Mesendoderm (in vitro differentiated cells): Measurements from ENCODE around the gene THADA.

Experiments
- DNase-seq: peaks from one replicate; pipeline ENCODE4 v3.0.0; 2013
- H2AK5ac ChIP-seq: 2 replicates; pipeline ENCODE4 v1.6.1; 2013; ENCODE audit warnings: low read length, inconsistent platforms
- H2BK120ac ChIP-seq: 2 replicates; pipeline ENCODE4 v1.6.1; 2013; ENCODE audit warnings: low read depth, mild to moderate bottlenecking, low read length, moderate library complexity, mixed read lengths
- H2BK15ac ChIP-seq: replicated peaks from 2 replicates; pipeline ENCODE4 v1.6.1; 2013; ENCODE audit warnings: low read depth, mild to moderate bottlenecking, moderate library complexity
- H2BK5ac ChIP-seq: 2 replicates; pipeline ENCODE4 v1.6.1; 2013; ENCODE audit warnings: low read length, inconsistent platforms
- H3K18ac ChIP-seq: 2 replicates; pipeline ENCODE4 v1.6.1; 2013; ENCODE audit warnings: mild to moderate bottlenecking, low read length, mixed read lengths
- H3K23ac ChIP-seq: one replicate; pipeline ENCODE4 v1.6.1; 2013; ENCODE audit warnings: low read length
- H3K27ac ChIP-seq: 2 replicates; pipeline ENCODE4 v1.5.1; 2013; ENCODE audit warnings: low read depth, mild to moderate bottlenecking, inconsistent platforms, low read length, moderate library complexity
- H3K27me3 ChIP-seq: 2 replicates; pipeline ENCODE4 v1.6.1; 2013; ENCODE audit warnings: low read length, control low read depth, mild to moderate bottlenecking, inconsistent platforms; ENCODE audit not compliant: insufficient read depth, poor library complexity
- H3K36me3 ChIP-seq: 2 replicates; pipeline ENCODE4 v1.6.1; 2013; ENCODE audit warnings: low read length, inconsistent platforms; ENCODE audit not compliant: control insufficient read depth, insufficient read depth
- H3K4ac ChIP-seq: one replicate; pipeline ENCODE4 v1.6.1; 2013; ENCODE audit warnings: low read depth, mild to moderate bottlenecking, low read length, moderate library complexity
- H3K4me1 ChIP-seq: 2 replicates; pipeline ENCODE4 v1.6.1; 2013; ENCODE audit warnings: low read depth, low read length, inconsistent platforms; ENCODE audit not compliant: control insufficient read depth
- H3K4me2 ChIP-seq: 2 replicates; pipeline ENCODE4 v1.6.1; 2013; ENCODE audit warnings: low read length
- H3K4me3 ChIP-seq: 2 replicates; pipeline ENCODE4 v1.5.1; 2013; ENCODE audit warnings: mild to moderate bottlenecking, low read length
- H3K56ac ChIP-seq: one replicate; pipeline ENCODE4 v1.6.1; 2013; ENCODE audit warnings: low read length
- H3K79me1 ChIP-seq: 2 replicates; pipeline ENCODE4 v1.6.1; 2013; ENCODE audit warnings: low read length, inconsistent platforms
- H3K79me2 ChIP-seq: 2 replicates; pipeline ENCODE4 v1.6.1; 2013; ENCODE audit warnings: mild to moderate bottlenecking, low read length; ENCODE audit not compliant: control insufficient read depth, insufficient read depth
- H3K9ac ChIP-seq: 2 replicates; pipeline ENCODE4 v1.6.1; 2013; ENCODE audit warnings: low read length, inconsistent platforms
- H4K5ac ChIP-seq: one replicate; pipeline ENCODE4 v1.6.1; 2013; ENCODE audit warnings: low read length
- H4K8ac ChIP-seq: one replicate; pipeline ENCODE4 v1.6.1; 2013; ENCODE audit warnings: low read depth, mild to moderate bottlenecking, control low read depth, low read length, moderate library complexity
- WGBS: extraction: QIAGEN DNeasy Blood & Tissue Kit; methylation state at CpG from one replicate; pipeline ENCODE4 v1.1.7; 2013; ENCODE audit warnings: low lambda C conversion rate, missing lambda C conversion rate; ENCODE audit not compliant: insufficient coverage; ENCODE audit errors: extremely low coverage; 5-methylcytosine and 5-hydroxymethylcytosine counted together

THADA gene

GRCh38 chr2:43559391-43560230 is 36.2 kb downstream of the THADA start:
- H3K4me2 ChIP-seq = no peak overlapping the region
- H2AK5ac ChIP-seq = no peak overlapping the region
- no peak overlapping the region for H3K9ac ChIP-seq
- H3K18ac ChIP-seq = no peak overlapping the region
- H3K4me3 ChIP-seq = no peak overlapping the region
- H3K4me1 ChIP-seq = no peaks in the 10 kb centered on the region
- H2BK5ac ChIP-seq = no peak overlapping the region
- no peak overlapping the region for H2BK120ac ChIP-seq
- H3K56ac ChIP-seq = no peak overlapping the region
- no peaks in the 10 kb centered on the region for H3K79me1 ChIP-seq
- DNase-seq = no peak
- H3K23ac ChIP-seq = no peak overlapping the region
- no peaks in the 10 kb centered on the region for H3K27me3 ChIP-seq
- H3K27ac ChIP-seq = no peak overlapping the region
- no peak overlapping the region for H4K5ac ChIP-seq
- H3K36me3 ChIP-seq = peaks cover 2% of the 10 kb centered on the region
- no peak overlapping the region for H3K4ac ChIP-seq
- WGBS = no CpG with 5 or more reads among the region's 4 CpGs
- H3K79me2 ChIP-seq = no peaks in the 10 kb centered on the region
- H2BK15ac ChIP-seq = no peak overlapping the region
- no peak overlapping the region for H4K8ac ChIP-seq

- no peak overlapping the region for H3K23ac ChIP-seq
- no peak overlapping the region for H3K9ac ChIP-seq
- H2BK15ac ChIP-seq = no peak overlapping the region
- no peaks in the 10 kb centered on the region for H3K4me1 ChIP-seq
- no peak overlapping the region for H4K5ac ChIP-seq
- H2BK120ac ChIP-seq = no peak overlapping the region
- H3K18ac ChIP-seq = no peak overlapping the region
- H4K8ac ChIP-seq = no peak overlapping the region
- H3K79me2 ChIP-seq = no peaks in the 10 kb centered on the region
- no peak overlapping the region for H3K4me2 ChIP-seq
- no peak overlapping the region for H3K4ac ChIP-seq
- H2BK5ac ChIP-seq = no peak overlapping the region
- peaks cover 2% of the 10 kb centered on the region for H3K36me3 ChIP-seq
- no CpG with 5 or more reads among the region's 1 CpG for WGBS
- no peak overlapping the region for H3K4me3 ChIP-seq
- DNase-seq = no peak
- H3K27ac ChIP-seq = no peak overlapping the region
- no peaks in the 10 kb centered on the region for H3K27me3 ChIP-seq
- no peaks in the 10 kb centered on the region for H3K79me1 ChIP-seq
- no peak overlapping the region for H2AK5ac ChIP-seq
- H3K56ac ChIP-seq = no peak overlapping the region
These were observed 38.6 kb downstream of the THADA start for GRCh38 chr2:43557196-43557595.

GRCh38 chr2:43556256-43556655 is 39.6 kb downstream of the THADA start:
- WGBS = no CpG with 5 or more reads among the region's 5 CpGs
- peaks cover 2% of the 10 kb centered on the region for H3K36me3 ChIP-seq

GRCh38 chr2:43553341-43553855 is 42.4 kb downstream of the THADA start:
- Histone ChIP-seq H3K23ac (no peak overlapping the region), H3K9ac (no peak overlapping the region), H3K4ac (no peak overlapping the region), H3K79me1 (no peaks in the 10 kb centered on the region), H2AK5ac (no peak overlapping the region), H3K27ac (no peak overlapping the region), H4K5ac (no peak overlapping the region), H2BK120ac (no peak overlapping the region), H3K79me2 (no peaks in the 10 kb centered on the region), H3K4me2 (no peak overlapping the region), H3K36me3 (peaks cover 2% of the 10 kb centered on the region), H2BK15ac (no peak overlapping the region), H3K18ac (no peak overlapping the region), H3K4me3 (no peak overlapping the region), H4K8ac (no peak overlapping the region), H3K27me3 (no peaks in the 10 kb centered on the region), H2BK5ac (no peak overlapping the region), H3K4me1 (no peaks in the 10 kb centered on the region), H3K56ac (no peak overlapping the region)
- peak; percentile 40 for DNase-seq
- WGBS = no CpG with 5 or more reads among the region's 3 CpGs

More at GRCh38 chr2:43556256-43556655, 39.6 kb downstream of the THADA start:
- H3K23ac ChIP-seq = no peak overlapping the region
- no peak overlapping the region for H3K4me2 ChIP-seq
- H2BK15ac ChIP-seq = no peak overlapping the region
- DNase-seq = no peak
- no peak overlapping the region for H4K8ac ChIP-seq
- H3K4me1 ChIP-seq = no peaks in the 10 kb centered on the region
- no peaks in the 10 kb centered on the region for H3K79me2 ChIP-seq
- H3K4ac ChIP-seq = no peak overlapping the region
- H2BK120ac ChIP-seq = no peak overlapping the region
- no peak overlapping the region for H3K56ac ChIP-seq
- no peak overlapping the region for H3K9ac ChIP-seq
- H2AK5ac ChIP-seq = no peak overlapping the region
- no peaks in the 10 kb centered on the region for H3K79me1 ChIP-seq
- H3K18ac ChIP-seq = no peak overlapping the region
- H2BK5ac ChIP-seq = no peak overlapping the region
- no peak overlapping the region for H3K27ac ChIP-seq
- H4K5ac ChIP-seq = no peak overlapping the region
- no peak overlapping the region for H3K4me3 ChIP-seq
- no peaks in the 10 kb centered on the region for H3K27me3 ChIP-seq

- Histone ChIP-seq H4K8ac (no peak overlapping the region), H2BK5ac (no peak overlapping the region), H3K27ac (no peak overlapping the region), H3K4ac (no peak overlapping the region), H3K23ac (no peak overlapping the region), H3K36me3 (peaks cover 2% of the 10 kb centered on the region), H2AK5ac (no peak overlapping the region), H2BK15ac (no peak overlapping the region), H3K9ac (no peak overlapping the region), H3K79me1 (no peaks in the 10 kb centered on the region), H2BK120ac (no peak overlapping the region), H3K4me1 (no peaks in the 10 kb centered on the region), H3K79me2 (no peaks in the 10 kb centered on the region), H3K56ac (no peak overlapping the region), H3K4me2 (no peak overlapping the region), H4K5ac (no peak overlapping the region), H3K4me3 (no peak overlapping the region), H3K27me3 (no peaks in the 10 kb centered on the region), H3K18ac (no peak overlapping the region)
- DNase-seq = no peak
- WGBS = no CpG with 5 or more reads among the region's 2 CpGs
These were observed 43.8 kb downstream of the THADA start for GRCh38 chr2:43551990-43552389.
